ENCODE measurements around the gene HOXD11. TPM values are rescaled to one million over a fixed set of nuclear protein-coding genes. Genes with fewer than 3 reads are reported as not detected.

HOXD11 gene
- total and polyA plus RNA-seq, 8 donors, result not detected

GRCh38 chr2:176152350-176153181, 45.5 kb downstream of the HOXD11 start:
- Histone ChIP-seq H3K36me3 (no peaks in the 10 kb centered on the region), H3K27me3 (peaks cover 0 to 30% (median 13%) of the 10 kb centered on the region in 4 donors), H3K4me3 (no peak overlapping the region), H3K9me3 (no peaks in the 10 kb centered on the region), H3K4me1 (peaks cover 0 to 2% (median 0%) of the 10 kb centered on the region in 3 donors), H3K27ac (no peak overlapping the region)
- DNase-seq, result no peak
- TF ChIP-seq, protein P1, sequence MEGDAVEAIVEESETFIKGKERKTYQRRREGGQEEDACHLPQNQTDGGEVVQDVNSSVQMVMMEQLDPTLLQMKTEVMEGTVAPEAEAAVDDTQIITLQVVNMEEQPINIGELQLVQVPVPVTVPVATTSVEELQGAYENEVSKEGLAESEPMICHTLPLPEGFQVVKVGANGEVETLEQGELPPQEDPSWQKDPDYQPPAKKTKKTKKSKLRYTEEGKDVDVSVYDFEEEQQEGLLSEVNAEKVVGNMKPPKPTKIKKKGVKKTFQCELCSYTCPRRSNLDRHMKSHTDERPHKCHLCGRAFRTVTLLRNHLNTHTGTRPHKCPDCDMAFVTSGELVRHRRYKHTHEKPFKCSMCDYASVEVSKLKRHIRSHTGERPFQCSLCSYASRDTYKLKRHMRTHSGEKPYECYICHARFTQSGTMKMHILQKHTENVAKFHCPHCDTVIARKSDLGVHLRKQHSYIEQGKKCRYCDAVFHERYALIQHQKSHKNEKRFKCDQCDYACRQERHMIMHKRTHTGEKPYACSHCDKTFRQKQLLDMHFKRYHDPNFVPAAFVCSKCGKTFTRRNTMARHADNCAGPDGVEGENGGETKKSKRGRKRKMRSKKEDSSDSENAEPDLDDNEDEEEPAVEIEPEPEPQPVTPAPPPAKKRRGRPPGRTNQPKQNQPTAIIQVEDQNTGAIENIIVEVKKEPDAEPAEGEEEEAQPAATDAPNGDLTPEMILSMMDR (IDR thresholded peaks at IDR 0.05), result no peak
- FAIRE-seq, result no peak
- WGBS, 2 donors, result 8 to 9% methylated on average over 48 of the region's 48 CpGs
- ATAC-seq, result no peak
- intact Hi-C loops (cut with DNase I), result loop anchor here in 1 of 3 donors (10.0 kb wide), 1 partner anchor 412 kb away; no protein-coding TSS in a partner anchor

GRCh38 chr2:176154576-176155252, 47.6 kb downstream of the HOXD11 start:
- no peak overlapping the region for H3K27ac ChIP-seq
- peaks cover 0 to 50% (median 16%) of the 10 kb centered on the region in 4 donors for H3K27me3 ChIP-seq
- H3K36me3 ChIP-seq, result no peaks in the 10 kb centered on the region
- DNase-seq (no peak), ATAC-seq (no peak), FAIRE-seq (no peak)
- TF ChIP-seq, protein P1 (IDR thresholded peaks at IDR 0.05), result no peak
- WGBS, 2 donors, result 11 to 17% methylated on average over 11 of the region's 11 CpGs
- H3K4me3 ChIP-seq, result no peak overlapping the region
- no peaks in the 10 kb centered on the region for H3K9me3 ChIP-seq
- peaks cover 0 to 7% (median 0%) of the 10 kb centered on the region in 3 donors for H3K4me1 ChIP-seq
- intact Hi-C loops (cut with DNase I), result loop anchor here in 1 of 3 donors (10.0 kb wide), 1 partner anchor 410 kb away; no protein-coding TSS in a partner anchor

DNA sequence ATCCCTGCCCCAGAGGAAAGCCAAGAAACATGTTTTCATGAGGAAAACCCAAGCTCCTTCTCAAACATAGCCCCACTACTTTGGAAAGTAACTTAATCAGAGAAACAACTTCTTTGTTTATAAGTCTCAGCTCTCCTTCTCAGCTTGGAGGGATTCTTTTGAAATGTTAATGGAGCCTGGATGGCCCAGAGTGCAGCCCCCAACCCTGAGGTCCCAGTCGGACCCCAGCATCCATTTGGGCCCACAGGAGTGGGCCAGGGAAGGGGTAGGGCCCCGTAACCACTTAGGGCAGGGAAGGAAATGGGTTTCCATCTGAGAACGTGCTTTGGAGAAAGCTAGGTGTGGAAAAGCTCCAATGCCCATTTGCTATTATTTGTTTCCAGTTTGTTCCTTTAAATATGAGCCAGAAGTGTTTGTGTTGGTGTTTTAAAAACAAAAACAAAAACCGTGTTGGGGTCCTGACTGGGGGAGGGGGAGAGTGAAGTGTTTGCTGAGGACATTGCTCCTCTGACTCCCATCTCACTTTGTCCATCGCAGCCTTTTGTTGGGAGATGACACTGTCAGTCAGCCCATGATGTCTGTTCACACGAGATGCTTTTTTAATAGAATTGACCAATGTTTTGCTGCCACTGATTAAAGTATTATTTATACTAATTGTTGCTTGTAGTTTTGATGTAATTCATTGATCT, 48.4 kb downstream of the HOXD11 start:
- ATAC-seq (no peak), FAIRE-seq (no peak), DNase-seq (no peak)
- Histone ChIP-seq H3K4me3 (no peak overlapping the region), H3K9me3 (no peaks in the 10 kb centered on the region), H3K4me1 (peaks cover 0 to 8% (median 0%) of the 10 kb centered on the region in 3 donors), H3K27me3 (peaks cover 0 to 50% (median 15%) of the 10 kb centered on the region in 4 donors), H3K36me3 (no peaks in the 10 kb centered on the region), H3K27ac (no peak overlapping the region)
- 8 to 11% methylated on average over 6 of the region's 6 CpGs for WGBS, 2 donors
- TF ChIP-seq, protein P1 (IDR thresholded peaks at IDR 0.05), result no peak
- intact Hi-C loops (cut with DNase I), result loop anchor here in 1 of 3 donors (10.0 kb wide), 1 partner anchor 409 kb away; no protein-coding TSS in a partner anchor

GRCh38 chr2:176156301-176156806, 49.3 kb downstream of the HOXD11 start:
- H3K27ac ChIP-seq, result no peak overlapping the region
- H3K36me3 ChIP-seq, result no peaks in the 10 kb centered on the region
- intact Hi-C loops (cut with DNase I), result loop anchor here in 1 of 3 donors (10.0 kb wide), 1 partner anchor 408 kb away; no protein-coding TSS in a partner anchor
- TF ChIP-seq, protein P1 (IDR thresholded peaks at IDR 0.05), result no peak
- no peak overlapping the region for H3K4me3 ChIP-seq
- DNase-seq (no peak), FAIRE-seq (no peak), ATAC-seq (no peak)
- peaks cover 0 to 58% (median 15%) of the 10 kb centered on the region in 4 donors for H3K27me3 ChIP-seq
- WGBS, 2 donors, result 13 to 22% methylated on average over 8 of the region's 8 CpGs
- H3K9me3 ChIP-seq, result no peaks in the 10 kb centered on the region
- H3K4me1 ChIP-seq, result peaks cover 0 to 8% (median 0%) of the 10 kb centered on the region in 3 donors
